HK-2 (cell line): ENCODE measurements around the gene CGA.
A peak's percentile ranks its signal among the peaks of the same experiment; 100 is the strongest.

Experiments
- DNase-seq: peaks from one replicate; pipeline ENCODE4 v3.0.0-alpha.2; 2018; ENCODE audit not compliant: unreplicated experiment

The CGA gene

DNA sequence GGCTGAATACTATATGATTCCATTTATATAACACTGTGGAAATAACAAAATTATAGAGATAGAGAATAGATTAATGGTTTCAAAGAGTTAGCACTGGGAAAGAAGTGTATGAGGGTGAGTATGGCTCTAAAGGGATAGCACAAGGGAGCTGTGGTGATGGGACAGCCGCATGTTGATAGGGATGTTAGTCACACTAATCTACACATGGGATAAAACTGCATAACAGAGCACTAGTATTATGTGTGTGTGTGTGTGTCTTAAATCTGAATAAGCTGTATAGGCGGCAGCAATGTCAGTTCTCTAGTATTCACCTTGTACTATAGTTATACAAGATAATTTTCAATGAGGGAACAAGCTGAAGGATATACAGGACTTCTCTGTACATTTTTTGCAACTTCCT, 5.8 kb downstream of the CGA start:
- DNase-seq: no peak

DNA sequence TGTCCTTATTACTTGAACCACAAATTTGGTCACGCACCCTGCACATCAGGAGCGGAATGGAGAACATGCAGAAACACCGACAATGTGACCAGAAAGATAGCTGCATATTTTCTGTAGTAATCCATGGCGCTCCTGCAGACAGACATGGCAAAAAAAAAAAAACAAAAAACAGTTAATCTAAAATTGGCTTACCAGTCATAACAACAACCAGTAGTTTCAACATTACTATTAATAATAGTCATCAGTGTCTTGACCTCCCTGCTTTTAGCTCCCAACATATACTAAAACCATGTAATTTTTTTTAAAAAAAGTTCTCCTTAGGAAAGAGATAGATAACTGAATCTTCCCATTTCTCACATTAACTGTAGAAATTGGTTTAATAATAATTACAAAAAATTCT, 6.8 kb downstream of the CGA start:
- DNase-seq: no peak

DNA sequence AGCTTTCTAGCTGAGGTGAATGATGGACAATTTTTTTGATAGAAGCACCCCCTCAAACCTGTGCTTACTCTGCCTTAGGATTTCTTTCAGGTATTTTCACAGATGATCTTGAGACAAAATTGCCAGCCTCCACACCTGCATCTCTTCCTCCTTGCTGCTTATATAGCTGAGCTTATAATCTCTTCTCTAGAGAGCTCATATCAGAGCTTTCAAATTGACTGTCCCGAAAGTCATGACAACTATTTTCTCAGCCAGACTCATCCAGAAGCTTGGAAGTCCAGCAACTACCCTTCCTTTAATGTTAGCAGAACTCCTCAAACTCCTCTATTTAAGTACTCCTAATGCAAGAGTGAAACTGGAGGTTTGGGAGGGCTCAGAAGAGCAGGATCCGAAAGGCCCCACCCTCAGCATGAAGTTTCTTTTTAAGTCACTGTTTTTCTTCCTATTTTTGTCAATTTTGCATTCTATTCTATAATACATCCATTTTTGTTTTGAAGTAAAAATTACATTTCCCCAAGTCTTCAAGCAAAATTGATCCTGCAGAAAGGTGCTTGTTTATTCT, 12.7 kb downstream of the CGA start:
- no peak for DNase-seq

GRCh38 chr6:87078983-87079616, 15.8 kb downstream of the CGA start:
- peak; percentile 63 for DNase-seq

- no peak for DNase-seq
Measured at GRCh38 chr6:87075168-87075567, 19.7 kb downstream of the CGA start.

GRCh38 chr6:87074101-87074621, 20.7 kb downstream of the CGA start:
- DNase-seq: peak; percentile 33

DNA sequence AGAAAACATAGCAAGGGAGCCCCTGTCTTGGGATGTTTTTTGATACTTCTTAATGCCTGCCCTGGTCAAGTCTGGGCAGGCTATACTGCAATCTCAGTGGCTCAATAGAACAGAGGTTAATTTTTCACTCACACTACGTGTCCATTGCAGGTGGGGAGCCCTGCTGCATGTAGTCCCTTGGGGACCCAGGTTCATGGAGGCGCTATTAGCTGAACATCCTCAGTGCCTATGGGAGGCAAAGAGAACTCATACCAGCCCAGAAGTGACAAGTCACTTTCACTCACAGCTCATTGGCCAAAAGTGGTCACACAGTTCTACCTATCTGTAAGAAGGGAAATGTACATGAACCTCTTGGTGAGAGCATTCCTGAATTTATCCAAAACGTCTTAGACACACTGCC, 23.2 kb downstream of the CGA start:
- no peak for DNase-seq

- DNase-seq: no peak
Measured at GRCh38 chr6:87070741-87071140, 24.2 kb downstream of the CGA start.

GRCh38 chr6:87068795-87069194, 26.1 kb downstream of the CGA start:
- DNase-seq: no peak

GRCh38 chr6:87066449-87067333, 28.2 kb downstream of the CGA start:
- peak; percentile 10 for DNase-seq

DNA sequence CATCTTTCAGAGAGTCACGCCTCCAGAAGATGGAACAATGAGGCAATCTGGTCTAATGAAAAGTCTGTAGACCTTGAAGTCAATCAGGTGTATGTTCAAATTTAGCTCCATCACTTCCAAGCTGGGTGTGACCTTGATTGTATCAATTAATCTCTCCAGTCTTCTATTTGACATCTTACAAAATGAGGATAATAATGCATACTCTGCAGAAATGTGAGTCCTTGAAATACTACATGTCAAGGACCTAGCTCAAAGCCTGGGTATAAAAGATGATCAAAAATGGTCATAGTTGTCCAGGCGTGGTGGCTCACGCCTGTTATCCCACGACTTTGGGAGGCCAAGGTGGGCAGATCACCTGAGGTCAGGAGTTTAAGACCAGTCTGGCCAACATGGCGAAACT, 29.8 kb downstream of the CGA start:
- no peak for DNase-seq

DNA sequence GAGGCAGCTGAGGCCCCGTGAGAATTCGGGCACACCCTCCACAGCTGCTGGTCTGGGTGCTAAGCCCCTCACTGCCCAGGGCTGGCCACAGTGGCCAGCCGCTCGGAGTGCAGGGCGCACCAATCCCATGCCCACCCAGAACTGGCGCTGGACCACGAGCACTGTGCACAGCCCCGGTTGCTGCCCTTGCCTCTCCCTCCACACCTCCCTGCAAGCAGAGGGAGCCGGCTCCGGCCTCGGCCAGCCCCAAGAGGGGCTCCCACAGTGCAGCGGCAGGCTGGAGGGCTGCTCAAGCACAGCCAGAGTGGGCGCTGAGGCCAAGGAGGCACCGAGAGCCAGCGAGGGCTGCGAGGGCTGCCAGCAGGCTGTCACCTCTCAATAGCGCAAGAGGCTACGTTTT, 35.0 kb downstream of the CGA start:
- no peak for DNase-seq

DNA sequence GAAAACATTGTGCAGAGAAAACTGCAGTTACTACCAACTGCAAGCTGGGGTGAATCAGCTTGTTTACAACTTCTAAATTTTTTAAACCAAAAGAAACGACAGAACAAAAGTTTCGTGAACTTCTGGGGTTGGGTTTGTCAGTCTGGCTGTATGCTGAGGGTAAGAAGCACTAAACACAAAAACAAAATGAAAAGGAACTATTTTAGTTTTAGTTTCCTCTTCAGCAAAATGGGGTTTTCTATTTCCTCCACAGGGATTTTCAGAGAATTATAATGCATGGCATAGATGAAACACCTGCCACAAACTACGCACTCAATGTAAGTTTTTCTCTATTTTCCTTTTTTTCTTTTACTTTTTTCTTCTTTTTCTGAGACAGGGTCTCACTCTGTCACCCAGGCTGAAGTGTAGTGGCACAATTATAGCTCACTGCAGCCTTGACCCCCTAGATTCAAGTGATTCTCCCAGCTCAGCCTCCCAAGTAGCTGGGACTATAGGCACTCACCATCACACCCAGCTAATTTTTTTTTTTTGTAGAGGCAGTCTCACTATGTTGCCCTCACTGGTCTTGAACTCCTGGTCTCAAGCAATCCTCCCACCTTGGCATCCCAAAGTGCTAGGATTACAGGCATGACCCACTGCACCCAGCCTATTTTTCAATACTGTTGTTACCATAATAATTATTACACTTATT, 40.6 kb downstream of the CGA start:
- DNase-seq: no peak

GRCh38 chr6:87053312-87053711, 41.6 kb downstream of the CGA start:
- DNase-seq: no peak

DNA sequence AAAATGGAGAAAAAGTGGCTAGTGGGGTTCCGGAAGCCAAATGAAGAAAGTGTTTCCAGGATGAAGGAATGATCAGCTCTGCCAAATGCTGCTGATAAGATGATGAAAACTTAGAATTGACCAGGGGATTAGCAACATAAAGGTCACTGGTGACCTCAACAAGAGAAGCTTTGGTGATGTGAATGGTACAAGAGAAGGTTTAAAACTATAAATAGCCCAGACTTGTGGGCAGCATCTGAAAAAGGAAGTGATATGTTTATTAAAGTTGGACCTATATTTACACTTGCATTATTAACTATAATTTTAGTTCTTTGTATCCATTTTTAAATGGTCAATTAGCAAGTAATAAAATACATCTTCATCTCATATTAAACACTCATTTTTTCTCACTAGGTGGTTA, 45.1 kb downstream of the CGA start:
- DNase-seq: no peak

- no peak for DNase-seq
Measured at GRCh38 chr6:87045521-87046075, 49.3 kb downstream of the CGA start.

DNA sequence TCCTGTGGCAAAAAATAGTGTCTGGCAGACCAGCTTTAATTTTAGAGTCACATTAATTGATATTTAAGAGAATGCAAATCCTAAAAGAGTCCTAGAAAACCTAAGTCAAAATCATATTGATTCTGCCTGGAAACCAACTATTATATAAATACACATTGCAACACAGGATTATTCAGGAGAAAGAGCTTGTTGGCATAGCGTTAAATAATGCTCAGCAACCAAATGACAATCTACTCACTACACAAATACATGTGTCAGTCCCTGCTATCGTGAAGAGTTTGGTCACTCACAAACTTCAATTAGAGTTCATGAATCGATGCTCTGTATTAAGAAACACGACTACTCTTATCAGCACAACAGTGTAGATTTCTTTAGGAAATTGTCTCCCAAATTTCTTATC, 54.2 kb downstream of the CGA start:
- no peak for DNase-seq
